ENCODE measurements around the gene EPHA8. TPM values are rescaled to one million over a fixed set of nuclear protein-coding genes. Genes with fewer than 3 reads are reported as not detected.

Gene EPHA8
- total RNA-seq, 1 donor from 2014 or later: not detected

DNA sequence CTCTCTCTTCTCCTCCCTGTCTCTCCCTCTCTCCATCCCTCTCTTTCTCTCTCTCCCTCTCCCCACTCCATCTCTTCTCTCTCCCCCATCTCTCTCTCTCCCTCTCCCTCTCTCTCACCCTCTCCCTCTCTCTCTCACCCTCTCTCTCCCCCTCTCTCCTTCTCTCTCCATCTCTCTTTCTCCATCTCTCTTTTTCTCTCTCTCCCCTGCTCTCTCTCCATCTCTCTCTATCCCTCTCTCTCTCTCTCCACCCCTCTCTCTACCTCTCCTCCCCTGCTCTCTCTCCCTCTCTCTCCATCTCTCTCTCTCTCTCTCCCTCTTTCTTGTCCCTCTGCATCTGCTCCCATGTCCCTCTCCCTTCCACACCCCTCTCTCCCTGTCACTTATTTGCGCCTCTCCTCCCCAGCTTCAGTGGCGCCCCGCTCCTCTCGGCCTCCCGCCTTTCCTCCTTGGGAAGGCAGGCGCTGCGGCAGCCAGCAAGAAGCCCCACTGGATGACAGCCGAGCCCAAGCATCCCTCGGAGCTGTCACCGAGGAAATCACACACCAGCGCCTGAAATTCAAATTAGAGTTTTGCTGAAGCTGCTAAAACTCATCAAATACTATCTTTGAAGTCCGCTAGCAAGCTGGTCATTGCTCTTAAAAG lies 15.3 kb upstream of the EPHA8 start:
- Mint-ChIP-seq H3K27ac (ENCODE audit: unreplicated experiment) (no peak overlapping the region), H3K4me3 (ENCODE audit: unreplicated experiment) (no peak overlapping the region), H3K36me3 (ENCODE audit: low read depth) (peaks cover 2% of the 10 kb centered on the region), H3K4me1 (ENCODE audit: low read depth) (no peaks in the 10 kb centered on the region), H3K27me3 (ENCODE audit: low read depth) (peaks cover 64% of the 10 kb centered on the region), H3K9me3 (ENCODE audit: low read depth) (no peaks in the 10 kb centered on the region)
- TF ChIP-seq CTCF (IDR thresholded peaks at IDR 0.05): no peak
- no peak for DNase-seq (ENCODE audit: low spot score)

GRCh38 chr1:22550021-22550420 lies 13.3 kb upstream of the EPHA8 start:
- no peaks in the 10 kb centered on the region for H3K4me1 Mint-ChIP-seq (ENCODE audit: low read depth)
- peaks cover 65% of the 10 kb centered on the region for H3K27me3 Mint-ChIP-seq (ENCODE audit: low read depth)
- no peak overlapping the region for H3K4me3 Mint-ChIP-seq (ENCODE audit: unreplicated experiment)

DNA sequence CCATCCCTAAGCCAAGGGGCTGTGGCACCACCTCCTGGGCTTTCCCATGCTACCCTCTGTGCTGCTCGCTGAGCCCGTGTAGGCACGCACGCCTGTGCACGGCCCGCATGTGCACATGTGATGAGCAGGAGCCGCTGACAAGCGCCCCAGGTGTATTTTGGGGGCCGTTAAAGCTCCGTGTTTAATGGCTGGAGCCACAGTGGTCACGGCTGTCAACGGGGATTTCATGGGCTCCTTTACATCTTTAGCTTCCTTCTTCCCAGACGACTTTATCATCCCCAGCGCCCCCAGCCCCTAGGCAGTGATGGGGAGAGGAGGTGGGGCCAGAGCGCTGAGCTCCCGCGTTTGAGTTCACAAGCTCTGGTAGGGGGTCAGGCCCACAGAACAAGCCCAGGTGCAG lies 11.7 kb upstream of the EPHA8 start:
- no peaks in the 10 kb centered on the region for H3K36me3 Mint-ChIP-seq (ENCODE audit: low read depth)
- no peak for TF ChIP-seq CTCF (IDR thresholded peaks at IDR 0.05)
- no peak overlapping the region for H3K27ac Mint-ChIP-seq (ENCODE audit: unreplicated experiment)
- H3K27me3 Mint-ChIP-seq (ENCODE audit: low read depth): peaks cover 58% of the 10 kb centered on the region
- DNase-seq (ENCODE audit: low spot score): no peak
- no peaks in the 10 kb centered on the region for H3K9me3 Mint-ChIP-seq (ENCODE audit: low read depth)
- no peak overlapping the region for H3K4me3 Mint-ChIP-seq (ENCODE audit: unreplicated experiment)
- H3K4me1 Mint-ChIP-seq (ENCODE audit: low read depth): no peaks in the 10 kb centered on the region

More at GRCh38 chr1:22550021-22550420, 13.3 kb upstream of the EPHA8 start:
- Mint-ChIP-seq H3K36me3 (ENCODE audit: low read depth) (no peaks in the 10 kb centered on the region), H3K9me3 (ENCODE audit: low read depth) (no peaks in the 10 kb centered on the region), H3K27ac (ENCODE audit: unreplicated experiment) (no peak overlapping the region)
- TF ChIP-seq CTCF (IDR thresholded peaks at IDR 0.05): no peak
- no peak for DNase-seq (ENCODE audit: low spot score)

- Mint-ChIP-seq H3K36me3 (ENCODE audit: low read depth) (no peaks in the 10 kb centered on the region), H3K4me1 (ENCODE audit: low read depth) (peaks cover 2% of the 10 kb centered on the region), H3K27ac (ENCODE audit: unreplicated experiment) (no peak overlapping the region), H3K9me3 (ENCODE audit: low read depth) (no peaks in the 10 kb centered on the region), H3K27me3 (ENCODE audit: low read depth) (peaks cover 56% of the 10 kb centered on the region), H3K4me3 (ENCODE audit: unreplicated experiment) (no peak overlapping the region)
- DNase-seq (ENCODE audit: low spot score): no peak
- no peak for TF ChIP-seq CTCF (IDR thresholded peaks at IDR 0.05)
Observed at GRCh38 chr1:22552021-22552420, 11.3 kb upstream of the EPHA8 start.

DNA sequence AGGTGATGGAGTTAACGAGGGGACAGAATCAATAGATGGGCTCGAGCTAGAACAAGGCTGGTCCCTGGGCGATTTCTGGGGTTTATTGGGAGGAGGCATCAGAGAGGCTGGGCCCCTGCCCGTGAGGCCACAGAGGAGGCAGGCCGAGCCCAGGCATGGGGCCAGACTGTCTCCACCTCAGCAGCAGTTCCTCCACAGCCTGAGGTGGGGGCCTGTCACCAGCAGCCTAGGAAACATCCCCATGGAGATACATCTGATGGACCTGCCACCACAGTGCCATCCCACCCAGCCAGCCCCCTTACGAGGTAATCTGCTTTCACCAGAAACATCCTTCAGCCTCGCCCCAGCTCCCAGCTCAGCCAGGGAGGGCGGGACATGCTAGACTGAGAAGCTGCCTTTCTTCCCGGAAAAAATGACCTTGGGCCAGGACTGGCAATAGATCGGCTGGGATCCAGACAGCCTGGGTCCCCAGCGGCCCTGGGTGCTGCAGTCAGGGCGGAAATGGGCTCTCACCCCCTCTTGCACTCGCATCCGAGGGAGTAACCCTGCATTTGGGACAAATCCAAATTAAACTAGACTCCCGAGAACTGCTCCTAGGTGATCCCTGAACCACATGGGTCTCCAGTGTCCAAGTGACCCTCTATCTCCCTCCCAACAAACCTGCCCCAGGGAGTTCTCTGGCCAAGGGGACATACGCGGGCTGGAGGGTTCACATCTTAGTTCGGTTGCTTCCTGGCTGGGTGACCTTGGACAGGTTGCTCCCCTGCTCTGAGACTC lies 10.0 kb upstream of the EPHA8 start:
- Mint-ChIP-seq H3K4me3 (ENCODE audit: unreplicated experiment) (no peak overlapping the region), H3K9me3 (ENCODE audit: low read depth) (no peaks in the 10 kb centered on the region), H3K36me3 (ENCODE audit: low read depth) (no peaks in the 10 kb centered on the region), H3K27ac (ENCODE audit: unreplicated experiment) (no peak overlapping the region), H3K27me3 (ENCODE audit: low read depth) (peaks cover 48% of the 10 kb centered on the region), H3K4me1 (ENCODE audit: low read depth) (peaks cover 9% of the 10 kb centered on the region)
- TF ChIP-seq CTCF (IDR thresholded peaks at IDR 0.05): no peak
- DNase-seq (ENCODE audit: low spot score): no peak

All from chondrocyte (in vitro differentiated cells).